Renal pelvis (tissue), 4 donors: ENCODE measurements around the gene BEND5. TPM values are rescaled to one million over a fixed set of nuclear protein-coding genes. Genes with fewer than 3 reads are reported as not detected.

Source experiments
- DNase-seq: peaks from one replicate; pipeline ENCODE4 v3.0.0-alpha.2; 2013
- polyA plus RNA-seq, 3 donors: library from polyadenylated mRNA; unstranded; fragments of 120-200 nt; gene quantifications; one replicate each; pipeline ENCODE4 v1.2.1, GENCODE V29; 2013; ENCODE audit not compliant: insufficient read length in 3 of 3

Gene BEND5
- polyA plus RNA-seq, 3 donors: 25.7 to 29.2 (median 26.3) TPM

DNA sequence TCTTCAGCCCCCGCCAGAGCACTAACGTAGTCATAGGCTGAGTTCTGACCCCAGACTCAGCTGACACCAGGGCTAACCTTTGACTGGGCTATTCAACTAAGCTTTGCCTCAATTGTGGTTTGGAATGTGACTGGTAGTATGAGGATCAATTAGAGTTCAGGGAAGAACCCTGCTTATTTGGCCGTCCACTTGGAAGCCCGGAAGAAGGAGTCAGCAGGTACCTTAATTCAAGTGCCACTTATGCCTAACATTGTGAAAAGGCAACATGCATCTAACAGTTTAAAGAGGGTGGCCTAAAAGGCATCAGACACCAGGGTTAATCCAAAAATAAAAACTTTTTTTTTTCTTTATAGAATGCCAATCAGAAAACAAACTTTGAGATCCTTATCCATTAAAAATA lies 92.3 kb downstream of the BEND5 start:
- no peak for DNase-seq

DNA sequence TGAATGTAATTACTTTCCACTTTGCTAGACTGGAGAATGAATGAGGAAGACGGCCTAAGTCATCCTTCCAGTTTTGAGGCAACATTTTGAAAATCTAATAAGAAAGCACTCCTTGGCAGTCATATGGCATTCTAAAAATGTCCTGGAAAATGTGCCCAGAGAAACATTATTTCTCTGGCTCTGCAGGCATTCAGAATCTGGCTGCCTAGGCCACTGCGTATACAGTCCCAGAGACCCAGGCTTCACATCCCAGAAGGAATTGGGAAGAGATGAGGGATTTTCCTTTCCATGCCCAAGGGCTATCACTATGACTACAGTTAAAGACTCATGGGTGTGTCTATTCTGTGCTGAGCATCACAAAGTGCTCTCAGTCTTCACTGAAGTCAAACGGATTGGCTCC lies 92.9 kb downstream of the BEND5 start:
- DNase-seq: no peak

GRCh38 chr1:48681476-48682305 lies 95.0 kb downstream of the BEND5 start:
- DNase-seq: no peak

- no peak for DNase-seq
These were observed 96.2 kb downstream of the BEND5 start for GRCh38 chr1:48680411-48681035.

DNA sequence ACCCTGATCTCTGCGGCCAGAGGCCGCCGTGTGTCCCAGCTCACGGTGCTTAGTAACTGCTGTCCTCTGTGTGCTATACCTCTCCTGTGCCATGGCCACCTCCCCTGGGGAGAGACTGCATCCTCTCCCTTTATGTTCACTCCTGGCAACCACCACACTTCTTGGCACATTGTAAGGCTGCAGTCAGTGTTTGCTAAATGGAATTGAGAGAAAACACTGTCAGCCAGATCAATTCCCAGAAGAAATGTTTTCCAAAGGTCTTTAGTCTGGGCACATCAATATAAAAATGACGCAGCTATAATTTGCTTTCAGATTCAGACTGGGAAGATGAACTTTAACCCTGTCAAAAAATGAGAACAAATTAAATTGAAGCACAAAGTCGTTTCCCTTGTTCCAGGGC lies 96.8 kb downstream of the BEND5 start:
- no peak for DNase-seq

- no peak for DNase-seq
These were observed 97.8 kb downstream of the BEND5 start for GRCh38 chr1:48678710-48679505.
